ENCODE results near the gene PCDH15.

- TF ChIP-seq EZH2phosphoT487 (IDR thresholded peaks at IDR 0.05; ENCODE audit: low read depth, severe bottlenecking, unreplicated experiment) (no peak), CTCF (IDR thresholded peaks at IDR 0.05; ENCODE audit: poor library complexity) (no peak), EZH2 (IDR thresholded peaks at IDR 0.05; ENCODE audit: borderline replicate concordance) (no peak)
Measured at GRCh38 chr10:54368984-54369383, 432.0 kb downstream of the PCDH15 start.
